IMR-90 (cell line): Measurements from ENCODE around the gene NBPF1.
"Not testable (repeated sequence)": the region's sequence is repeated elsewhere in the genome, so short reads cannot be mapped to it uniquely, and the experiment has no call there.

Experiments used
- CTCF ChIP-seq: conservative IDR thresholded peaks from 2 replicates; pipeline ENCODE4 v1.5.1; 2012; ENCODE audit warnings: mild to moderate bottlenecking, low read depth, low read length, improper control_type of control experiment
- MAFK ChIP-seq: IDR thresholded peaks from 2 replicates; pipeline ENCODE4 v1.6.1; 2012; ENCODE audit warnings: low read depth, low read length, improper control_type of control experiment
- MAZ ChIP-seq: IDR thresholded peaks from 2 replicates; pipeline ENCODE4 v1.6.1; 2012; ENCODE audit warnings: low read depth, mild to moderate bottlenecking, low read length, improper control_type of control experiment, moderate library complexity, borderline replicate concordance

- not testable (repeated sequence) for TF ChIP-seq CTCF, MAFK, MAZ
These were observed 67.7 kb downstream of the NBPF1 start for GRCh38 chr1:16545682-16546095.
